GM19240 (cell line): ENCODE results near the gene SAPCD1.
"Not testable (repeated sequence)": the region's sequence is repeated elsewhere in the genome, so short reads cannot be mapped to it uniquely, and the experiment has no call there.

ENCODE experiments used
- DNase-seq: peaks from one replicate; pipeline ENCODE4 v3.0.0; 2011; ENCODE audit warnings: low spot score; ENCODE audit not compliant: insufficient read length

Gene SAPCD1

GRCh38 chr6:31799781-31800180, 37.3 kb downstream of the SAPCD1 start:
- no peak for DNase-seq

DNA sequence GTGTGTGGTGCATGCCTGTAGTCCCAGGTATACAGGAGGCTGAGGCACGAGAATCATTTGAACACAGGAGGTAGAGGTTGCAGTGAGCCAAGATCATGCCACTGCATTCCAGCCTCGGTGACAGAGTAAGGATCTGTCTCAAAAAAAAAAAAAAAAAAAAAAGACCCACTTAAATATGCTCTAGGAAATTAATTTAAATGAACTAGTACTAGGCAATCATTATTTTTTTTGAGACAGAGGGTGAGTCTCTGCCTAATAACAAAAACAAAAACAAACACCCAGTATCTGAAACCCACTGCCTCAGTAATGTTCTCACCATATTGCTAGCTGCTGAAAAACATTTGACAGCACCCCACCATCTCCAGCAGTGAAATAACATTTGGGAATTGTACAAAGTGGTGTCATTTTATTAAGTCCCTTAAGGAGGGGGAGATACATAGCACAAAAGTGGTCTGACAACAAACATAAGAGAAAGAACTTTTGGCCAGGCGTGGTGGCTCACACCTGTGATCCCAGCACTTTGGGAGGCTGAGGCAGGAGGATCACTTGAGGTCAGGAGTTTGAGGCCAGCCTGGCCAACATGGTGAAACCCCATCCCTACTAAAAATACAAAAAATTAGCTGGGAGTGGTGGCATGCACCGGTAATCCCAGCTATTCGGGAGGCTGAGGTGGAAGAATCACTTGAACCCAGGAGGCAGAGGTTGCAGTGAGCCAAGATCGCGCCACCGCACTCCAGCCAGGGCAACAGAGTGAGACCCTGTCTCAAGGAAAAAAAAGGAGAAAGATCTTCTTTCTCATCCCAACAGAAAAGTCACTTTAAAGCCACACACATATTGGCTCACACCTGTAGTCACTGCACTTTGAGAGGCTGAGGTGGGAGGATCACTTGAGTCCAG, 38.8 kb downstream of the SAPCD1 start:
- DNase-seq, result not testable (repeated sequence)

- DNase-seq, result no peak
Observed at GRCh38 chr6:31805939-31806469, 43.5 kb downstream of the SAPCD1 start.

GRCh38 chr6:31806470-31807272, 44.2 kb downstream of the SAPCD1 start, which contains the start of gene LSM2:
Gene LSM2, minus strand, starts transcription at chr6:31806966. Its CDS starts 209 bp downstream, at chr6:31806757.
- peak; percentile 97 for DNase-seq

- DNase-seq, result not testable (repeated sequence)
Observed at GRCh38 chr6:31808599-31808998, 46.1 kb downstream of the SAPCD1 start.

GRCh38 chr6:31811645-31812044, 49.2 kb downstream of the SAPCD1 start:
- no peak for DNase-seq

DNA sequence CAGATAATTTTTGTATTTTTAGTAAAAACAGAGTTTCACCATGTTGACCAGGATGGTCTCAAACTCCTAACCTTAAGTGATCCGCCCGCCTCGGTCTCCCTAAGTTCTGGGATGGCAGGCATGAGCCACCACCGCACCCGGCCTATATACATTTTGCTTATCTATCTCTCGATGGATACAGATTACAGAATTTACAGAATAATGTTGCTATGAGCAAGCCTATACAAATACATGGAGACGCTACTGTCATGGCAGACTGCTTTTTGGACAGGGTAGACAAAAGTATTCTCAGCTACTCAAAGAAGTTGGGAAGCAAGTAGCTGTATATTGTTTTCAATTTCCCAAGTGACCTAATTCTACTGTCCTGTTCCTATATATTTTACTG, 51.0 kb downstream of the SAPCD1 start:
- DNase-seq, result no peak
